ENCODE measurements around the gene NACAD.
"Not testable (repeated sequence)": the region's sequence is repeated elsewhere in the genome, so short reads cannot be mapped to it uniquely, and the experiment has no call there.

Gene NACAD

GRCh38 chr7:45116048-45116447, 27.3 kb upstream of the NACAD start:
- no peak for DNase-seq

DNA sequence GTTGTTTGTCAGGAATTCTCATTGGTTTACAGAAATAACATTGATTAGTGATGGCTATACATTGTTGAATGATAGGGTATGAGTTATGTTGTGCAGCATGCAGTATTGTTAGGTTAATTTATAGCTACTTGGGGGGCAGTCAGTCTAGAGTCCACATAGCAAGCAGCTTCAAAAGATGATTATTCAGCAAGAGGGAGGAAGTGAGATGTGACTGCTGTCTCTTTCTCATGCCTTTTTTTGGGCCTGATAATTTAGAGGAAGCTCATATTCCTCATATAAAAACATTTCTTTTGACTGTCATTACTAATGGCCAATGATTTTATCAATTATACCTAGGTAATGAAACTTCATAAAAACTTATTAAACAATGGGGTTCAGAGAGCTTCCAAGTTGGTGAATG, 26.2 kb upstream of the NACAD start:
- no peak for DNase-seq

DNA sequence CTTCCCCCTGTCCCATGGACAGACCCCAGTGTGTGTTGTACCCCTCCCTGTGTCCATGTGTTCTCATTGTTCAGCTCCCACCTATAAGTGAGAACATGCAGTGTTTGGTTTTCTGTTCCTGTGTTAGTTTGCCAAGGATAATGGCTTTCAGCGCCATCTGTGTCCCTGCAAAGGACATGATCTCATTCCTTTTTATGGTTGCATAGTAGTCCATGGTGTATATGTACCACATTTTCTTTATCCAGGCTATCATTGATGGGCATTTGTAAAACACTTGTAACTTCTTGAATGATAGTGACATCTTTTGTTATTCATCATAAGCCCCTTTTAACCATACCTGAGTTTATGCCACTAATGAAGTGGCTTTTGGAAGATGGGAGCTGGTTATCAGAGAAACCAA, 25.5 kb upstream of the NACAD start:
- not testable (repeated sequence) for DNase-seq

DNA sequence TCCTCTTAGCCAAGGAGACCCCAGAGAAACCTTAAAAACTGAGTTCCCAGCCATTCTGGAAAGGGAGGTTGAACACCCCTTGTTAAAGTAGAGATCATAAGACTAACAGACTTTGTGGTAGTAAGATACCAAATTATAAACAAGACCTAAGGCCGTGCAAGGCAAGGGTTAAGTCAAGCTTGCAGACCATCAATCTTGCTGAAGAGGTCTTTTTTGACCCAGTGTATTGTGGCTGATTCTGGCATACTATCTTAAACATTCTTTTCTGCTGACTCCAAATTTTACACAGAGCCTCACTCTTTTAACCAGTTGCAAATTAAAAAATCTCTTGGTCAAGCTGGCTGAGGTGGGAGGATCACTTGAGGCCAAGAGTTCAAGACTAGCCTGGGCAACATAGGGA, 23.9 kb upstream of the NACAD start:
- no peak for DNase-seq

- peak; percentile 93 for DNase-seq
These were observed 22.8 kb upstream of the NACAD start, which contains the start of gene TBRG4 for GRCh38 chr7:45111298-45112223. TBRG4 (minus strand) TSS chr7:45111697; CDS start chr7:45109237, 2,460 bp downstream.

GRCh38 chr7:45108863-45109262, 20.1 kb upstream of the NACAD start:
- no peak for DNase-seq

GRCh38 chr7:45107356-45107755, 18.6 kb upstream of the NACAD start:
- DNase-seq = no peak

DNA sequence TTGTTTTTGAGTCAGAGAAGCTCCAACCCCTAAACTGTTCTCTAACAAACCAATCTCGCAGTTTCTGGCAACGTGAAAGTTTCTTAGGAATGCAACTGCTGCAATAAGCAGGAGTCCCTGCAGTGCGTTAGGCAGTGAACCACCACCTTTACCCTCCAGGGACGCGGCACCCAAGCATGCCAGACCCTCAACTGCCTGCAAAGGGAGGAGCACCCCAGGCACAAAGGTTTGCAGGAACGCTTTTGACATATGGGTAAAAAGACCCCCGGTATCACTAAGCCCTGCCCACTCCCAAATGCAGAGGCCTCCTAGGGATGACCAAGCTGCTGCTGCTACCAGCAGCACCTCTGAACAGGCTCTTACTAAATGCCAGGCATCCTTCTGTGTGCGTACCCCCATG, 18.1 kb upstream of the NACAD start:
- DNase-seq = no peak

DNA sequence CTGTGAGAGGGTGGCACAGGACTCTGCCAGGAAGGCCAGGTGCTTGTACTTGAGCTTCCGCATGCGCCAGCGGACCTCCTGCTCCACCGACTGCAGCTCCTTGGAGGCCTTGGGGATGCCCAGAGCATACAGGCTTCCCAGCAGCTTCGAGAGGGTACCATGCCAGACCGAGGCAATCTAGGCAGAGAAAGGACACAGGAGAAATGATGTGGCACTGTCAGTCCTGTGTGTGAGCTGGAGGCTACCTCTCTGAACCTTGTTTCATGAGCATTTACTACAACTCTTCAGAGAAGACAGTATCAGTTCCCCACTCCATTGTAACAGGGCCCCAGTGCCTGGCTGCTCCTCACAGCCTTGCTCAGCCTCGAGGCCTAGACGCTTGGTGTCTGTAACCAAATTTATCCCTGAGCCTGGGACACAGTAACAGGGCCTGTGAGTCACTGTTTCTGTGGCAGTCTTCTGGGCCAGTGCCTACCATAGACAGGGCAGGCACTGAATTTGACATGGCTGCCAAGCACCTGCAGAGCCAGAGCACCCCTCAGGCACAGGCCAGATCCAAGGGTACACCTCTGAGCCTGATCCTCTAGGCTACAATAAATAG, 16.9 kb upstream of the NACAD start:
- no peak for DNase-seq

DNA sequence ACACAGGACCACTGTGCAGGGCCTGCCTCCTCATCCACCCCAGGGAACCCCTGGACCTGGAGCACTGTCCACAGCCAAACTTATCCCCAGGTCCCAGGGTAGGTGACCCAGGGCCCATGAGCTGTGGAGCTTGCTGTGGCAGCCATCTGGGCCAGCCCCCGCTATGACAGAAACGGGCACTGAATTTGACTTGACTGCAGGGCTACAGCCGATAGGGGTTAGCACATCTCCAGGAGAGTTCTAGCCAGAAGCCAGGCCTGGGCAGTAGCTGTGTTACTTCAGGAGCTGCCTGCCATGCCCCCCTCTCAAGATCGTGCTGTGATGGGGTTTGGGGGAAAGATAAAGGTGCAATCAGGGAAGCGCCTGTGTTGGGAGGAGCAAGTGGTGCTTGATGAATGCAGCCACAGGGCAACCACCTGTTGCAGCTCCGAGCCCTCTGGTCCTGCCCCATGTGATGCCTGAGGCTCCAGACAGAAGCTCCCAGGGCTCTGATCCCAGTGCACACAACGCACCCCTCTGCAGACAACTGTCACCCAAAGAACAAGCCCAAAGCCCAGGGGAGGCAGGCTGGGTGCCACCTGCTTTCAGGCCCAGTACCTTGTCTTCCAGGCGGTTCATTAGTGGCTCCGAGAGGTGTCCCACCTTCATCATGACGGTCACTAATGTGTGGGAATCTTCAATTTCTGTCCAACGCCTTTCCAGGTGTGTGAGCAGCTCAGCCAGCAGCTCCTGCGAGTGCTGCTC, 16.2 kb upstream of the NACAD start:
- no peak for DNase-seq

DNA sequence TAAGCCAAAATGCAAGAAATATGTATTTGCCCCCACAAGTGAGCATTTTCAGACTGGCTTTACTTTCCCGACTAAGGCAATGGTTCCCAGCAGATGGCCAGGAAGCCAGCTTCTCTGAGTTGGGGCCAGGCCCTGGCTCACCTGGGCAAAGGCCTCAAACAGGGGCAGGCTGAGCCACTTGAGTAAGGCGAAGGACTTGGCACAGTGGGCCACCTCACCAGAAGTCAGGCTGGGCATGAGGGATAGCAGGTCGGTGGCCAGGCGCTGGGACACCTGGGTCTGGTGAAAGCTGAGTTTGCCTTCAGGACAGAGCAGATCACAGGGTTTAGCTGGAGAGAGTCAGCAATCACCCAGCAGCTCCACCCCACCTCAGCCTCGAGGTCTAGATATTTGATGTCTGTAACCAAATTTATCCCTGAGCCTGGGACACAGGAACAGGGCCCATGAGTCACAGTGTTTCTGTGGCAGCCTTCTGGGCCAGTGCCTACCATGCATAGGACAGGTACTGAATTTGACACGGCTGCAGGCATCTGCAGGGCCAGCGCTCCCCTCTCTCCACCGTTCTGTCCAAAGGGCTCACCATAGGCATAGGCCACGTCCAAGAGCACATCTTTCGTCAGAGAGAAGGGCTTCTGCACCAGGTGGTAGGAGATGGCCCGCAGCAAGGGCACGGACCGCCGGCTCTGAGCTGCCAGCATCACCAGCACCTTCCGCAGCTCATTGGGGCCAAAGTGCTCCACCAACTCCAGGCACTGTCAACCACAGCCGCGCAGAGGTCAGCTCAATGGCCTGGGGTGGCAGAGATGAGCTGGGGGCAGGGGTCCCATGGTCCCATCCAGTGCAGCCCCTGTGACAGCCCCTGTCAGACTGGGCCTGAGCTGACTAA, 15.4 kb upstream of the NACAD start:
- DNase-seq = no peak

DNA sequence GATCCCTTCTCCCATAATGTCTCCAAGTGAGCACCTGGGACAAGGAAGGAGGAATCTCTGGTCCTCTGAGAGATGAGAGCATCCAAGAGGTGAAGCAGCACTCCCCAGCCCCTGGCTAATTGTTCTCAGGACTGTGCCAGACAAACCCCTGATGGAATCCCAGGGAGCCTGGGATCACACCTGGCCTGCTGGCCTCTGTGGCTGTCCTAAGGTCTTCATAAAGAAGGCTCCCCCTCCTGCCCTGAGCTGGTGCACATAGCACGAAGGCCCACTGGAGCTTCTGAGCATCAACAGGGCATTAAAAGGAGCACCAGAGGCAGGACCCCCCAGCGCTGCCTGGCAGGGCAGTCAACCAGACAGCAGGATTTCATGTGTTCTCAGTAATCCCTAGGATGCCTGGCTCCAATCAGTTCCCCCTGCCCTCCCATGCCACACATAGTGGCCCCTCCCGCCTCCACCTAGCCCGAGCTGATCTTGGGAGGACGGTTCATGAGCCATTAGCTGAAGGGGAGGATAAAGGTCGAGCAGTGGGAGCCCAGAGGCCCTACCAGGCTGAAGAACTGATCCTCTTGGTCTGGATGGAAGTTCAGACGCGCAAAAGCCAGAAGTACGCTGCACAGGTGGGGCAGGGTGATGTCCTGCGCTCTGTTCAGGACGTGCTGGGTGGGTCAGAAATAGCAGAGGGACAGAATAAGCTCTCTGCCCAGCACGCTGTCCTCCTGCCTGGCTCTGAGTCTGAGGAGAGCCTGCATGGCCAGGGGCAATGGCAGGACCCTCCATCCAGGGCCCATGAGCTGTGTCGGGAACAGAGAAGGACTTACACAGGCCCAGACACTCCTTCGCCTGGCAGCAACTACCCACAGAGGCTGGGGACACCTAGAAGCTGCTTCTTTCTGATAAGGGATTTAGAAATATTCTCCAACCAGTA, 14.3 kb upstream of the NACAD start:
- no peak for DNase-seq

DNA sequence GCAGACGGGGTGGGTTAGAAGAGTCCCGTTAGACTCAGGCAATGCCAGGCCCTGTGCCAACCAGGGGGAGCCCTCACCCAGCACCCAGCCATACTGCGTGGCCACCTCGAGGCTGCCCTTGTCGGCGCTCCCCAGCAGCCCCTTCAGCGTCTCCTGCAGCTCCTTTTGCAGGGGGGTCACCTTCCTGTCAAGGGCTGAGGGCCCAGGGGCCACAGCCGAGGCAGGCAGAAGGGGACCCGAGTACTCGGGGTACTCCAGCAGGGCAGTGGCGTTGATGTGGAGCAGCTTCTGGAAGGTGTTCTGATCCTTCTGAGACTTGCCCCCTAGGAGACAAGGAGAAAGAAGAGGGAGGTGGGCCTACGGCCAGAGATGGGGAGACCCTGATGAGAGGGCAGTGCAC, 13.0 kb upstream of the NACAD start:
- DNase-seq = no peak

DNA sequence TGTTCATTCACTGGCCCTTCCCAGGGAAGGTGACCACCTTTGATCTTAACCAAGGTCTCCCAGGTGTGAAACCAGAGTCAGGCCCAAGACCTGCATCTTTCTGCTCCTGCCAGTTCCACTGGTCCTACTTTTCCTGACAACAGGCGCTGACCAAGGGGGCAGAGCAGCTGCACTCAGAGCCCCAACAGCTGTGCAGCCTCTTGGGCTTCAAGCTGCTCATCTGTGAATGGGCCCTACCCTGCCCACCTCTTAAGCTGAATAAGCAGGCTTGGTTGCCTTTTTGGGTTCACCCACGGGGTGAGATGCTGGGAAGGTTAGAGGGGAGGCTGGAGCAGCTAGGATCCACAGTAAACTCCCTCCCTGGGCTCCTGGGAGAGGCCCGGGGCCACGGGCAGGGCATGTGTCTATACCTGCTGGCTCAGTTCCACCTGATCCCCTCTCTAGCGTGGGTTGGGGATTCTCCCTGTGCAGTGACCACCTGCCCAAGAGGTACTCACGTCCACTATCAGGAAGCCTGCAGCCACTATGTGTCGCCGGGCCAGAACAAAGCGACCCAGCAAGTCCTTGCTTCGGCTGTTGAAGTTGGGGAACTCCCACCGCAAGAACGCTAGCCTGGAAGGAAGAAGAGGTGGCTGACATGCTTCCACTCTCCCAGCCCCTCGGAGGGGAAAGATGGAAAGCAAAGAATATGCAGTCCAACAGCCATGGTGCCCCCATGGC, 12.2 kb upstream of the NACAD start:
- DNase-seq = no peak

DNA sequence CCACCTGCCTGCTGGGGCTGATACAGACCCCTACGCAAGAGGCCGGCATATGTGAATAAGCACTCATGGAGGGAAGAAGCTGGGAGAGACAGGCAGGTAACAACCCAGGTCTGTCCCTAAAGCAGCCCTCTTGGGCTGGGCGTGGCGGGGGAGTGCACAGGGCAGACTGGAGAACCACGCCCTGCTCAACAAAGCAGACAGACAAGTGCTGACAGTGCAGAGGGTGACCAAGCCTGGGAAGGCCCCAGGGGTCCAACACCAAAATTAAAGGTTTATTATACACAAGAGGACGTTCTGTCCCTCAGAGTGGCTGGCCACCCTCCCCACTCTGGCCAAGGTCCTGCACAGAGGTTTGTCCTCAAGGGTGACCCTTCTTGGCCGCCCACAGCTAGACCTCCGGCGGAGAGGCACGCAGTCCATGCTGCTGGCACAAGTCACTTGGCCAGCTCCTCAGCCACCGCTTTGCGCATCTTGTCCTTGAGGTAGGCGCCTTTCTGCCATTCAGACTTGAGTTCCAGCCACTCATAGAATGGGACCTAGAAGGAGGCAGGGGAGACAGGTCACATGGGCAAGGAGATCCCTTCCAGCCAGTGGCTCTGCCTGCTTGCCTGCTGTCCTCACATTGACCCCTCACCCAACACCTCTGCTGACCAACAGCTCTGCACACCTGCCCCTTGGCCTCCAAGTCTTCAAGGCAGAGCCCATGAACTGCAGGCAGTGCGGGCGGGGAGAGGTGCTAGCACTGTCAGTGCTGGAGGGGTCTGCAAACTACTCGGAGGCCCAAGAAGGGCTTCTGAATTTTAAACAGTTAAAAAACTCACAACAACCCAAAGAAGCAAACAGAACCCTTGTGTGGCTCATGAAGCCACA, 11.4 kb upstream of the NACAD start:
- DNase-seq = no peak

DNA sequence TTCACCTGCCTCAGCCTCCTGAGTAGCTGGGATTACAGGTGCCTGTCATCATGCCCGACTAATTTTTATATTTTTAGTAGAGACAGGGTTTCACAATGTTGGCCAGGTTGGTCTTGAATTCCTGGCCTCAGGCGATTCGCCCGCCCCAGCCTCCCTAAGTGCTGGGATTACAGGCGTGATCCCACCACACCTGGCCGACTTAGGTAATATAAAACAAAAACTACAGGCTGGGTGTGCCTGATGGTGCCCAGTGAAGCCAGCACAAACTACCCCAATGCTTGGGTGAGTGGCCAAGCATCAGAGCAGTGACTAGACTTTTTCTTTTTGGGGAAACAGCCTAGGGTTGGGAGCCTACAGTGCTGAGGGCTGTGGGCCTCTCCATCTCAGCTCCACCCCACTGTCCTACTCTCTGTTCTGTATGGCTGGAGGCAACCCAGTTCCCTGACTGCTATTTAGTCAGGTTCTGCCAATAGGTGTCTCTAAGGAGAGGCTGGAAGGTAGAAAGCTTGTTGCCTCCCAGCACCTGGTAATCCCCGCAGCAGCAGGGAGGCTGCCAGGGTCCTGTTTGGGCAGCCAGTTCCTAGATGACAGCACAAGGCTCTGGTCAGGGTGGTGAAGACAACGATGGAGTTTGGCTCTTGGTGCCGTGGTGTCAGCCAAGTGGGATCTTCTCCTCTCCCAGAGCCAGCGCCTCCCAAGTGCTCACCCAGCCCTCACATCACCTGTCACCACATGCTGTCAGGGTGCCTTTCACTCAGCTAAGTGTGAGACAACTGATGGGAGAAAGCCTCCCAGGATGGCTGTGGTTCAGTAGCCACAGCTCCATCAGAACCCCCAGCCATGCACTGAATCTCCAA, 10.4 kb upstream of the NACAD start:
- DNase-seq = no peak

DNA sequence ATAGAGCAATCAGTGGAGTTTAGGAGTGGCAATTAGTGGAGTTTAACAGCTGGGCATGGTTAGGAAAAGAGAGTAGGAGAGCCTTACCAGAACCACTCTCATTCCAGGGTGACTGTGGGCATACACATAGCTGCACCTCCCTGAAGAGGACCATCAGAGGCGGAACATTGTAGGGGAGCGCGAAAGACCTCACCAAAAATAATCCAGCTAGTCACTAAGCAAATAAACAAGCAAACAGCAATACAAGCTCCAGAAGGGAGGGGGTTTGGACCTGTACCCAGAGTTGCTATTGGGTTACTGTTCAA, 4.1 kb upstream of the NACAD start:
- no peak for DNase-seq

DNA sequence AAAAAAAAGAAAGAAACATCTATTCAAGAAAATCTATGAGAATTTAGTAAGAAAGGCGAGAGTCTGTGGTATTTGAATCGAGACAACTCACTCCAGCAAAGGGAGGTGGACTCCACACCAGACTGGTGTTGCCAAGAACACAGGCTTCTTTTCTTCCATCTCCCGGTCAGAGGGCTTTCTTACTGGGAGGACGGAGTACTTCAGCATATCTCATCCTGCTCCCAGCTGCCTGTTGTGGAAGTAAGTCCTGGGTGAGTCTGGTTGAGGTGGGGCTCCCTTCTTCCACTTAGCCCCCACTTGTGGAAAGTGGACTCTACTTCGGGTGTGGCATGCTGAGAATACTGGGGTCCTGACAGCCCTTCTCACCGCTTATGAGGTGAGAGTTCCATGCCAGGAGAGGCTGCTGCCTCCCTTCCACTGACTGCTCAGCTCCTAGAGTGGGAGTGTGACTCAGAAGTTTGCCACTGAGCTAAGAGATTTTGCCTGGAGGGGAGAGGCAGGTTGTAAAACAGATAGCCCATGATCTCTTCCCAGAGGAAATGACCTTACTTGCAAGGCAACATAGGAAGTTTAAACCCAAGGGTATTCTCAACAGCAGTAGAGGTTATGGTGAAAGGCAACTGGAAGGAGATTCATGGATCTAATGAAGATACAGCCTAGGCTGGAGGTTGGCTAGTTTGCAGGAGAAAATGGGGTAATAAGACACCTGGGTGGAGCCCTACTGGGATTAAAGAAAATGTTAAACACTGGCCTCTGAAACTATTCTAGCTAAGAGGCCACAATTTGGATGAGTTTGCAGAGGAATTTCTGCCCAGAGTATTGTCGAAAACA, 3.5 kb upstream of the NACAD start:
- DNase-seq = no peak

Data from CD4-positive, alpha-beta T cell treated with Interferon gamma for 1 hour (primary cell).